Heart right ventricle (tissue), 16 donors: Measurements from ENCODE around the gene SMCO3. TPM values are rescaled to one million over a fixed set of nuclear protein-coding genes. Genes with fewer than 3 reads are reported as not detected.

Experiments
- ATAC-seq, 8 donors: fragments of 200-7000 bp; cut with Tn5 transposase; one replicate each; pipeline ENCODE4 v1.9.1; 2020; ENCODE audit warnings: mild to moderate bottlenecking in 8 of 8, moderate library complexity in 8 of 8, moderate number of reproducible peaks in 1 of 8
- DNase-seq, 2 donors: peaks; one replicate each; pipeline ENCODE4 v3.0.0-alpha.2; 2020
- H3K27ac ChIP-seq, 10 donors: fragments of 200-600 bp; sonication (generic) in 2 of 10; one replicate each; pipeline versions ENCODE4 v1.5.0 to v1.8.0; 2020 to 2022; ENCODE audit warnings: mild to moderate bottlenecking in 3 of 10
- H3K27me3 ChIP-seq, 7 donors: fragments of 200-600 bp; one replicate each; pipeline ENCODE4 v1.8.0; 2021 to 2022; ENCODE audit warnings: mild to moderate bottlenecking in 2 of 7
- H3K36me3 ChIP-seq, 9 donors: fragments of 200-600 bp; sonication (generic) in 1 of 9; one replicate each; pipeline versions ENCODE4 v1.5.0 to v1.8.0; 2020 to 2022; ENCODE audit warnings: mild to moderate bottlenecking in 2 of 9
- H3K4me1 ChIP-seq, 9 donors: fragments of 200-600 bp; sonication (generic) in 1 of 9; one replicate each; pipeline versions ENCODE4 v1.5.0 to v1.8.0; 2020 to 2022; ENCODE audit warnings: mild to moderate bottlenecking in 4 of 9
- H3K4me3 ChIP-seq, 10 donors: fragments of 200-600 bp; sonication (generic) in 2 of 10; one replicate each; pipeline versions ENCODE4 v1.5.0 to v1.8.0; 2020 to 2022; ENCODE audit warnings: mild to moderate bottlenecking in 7 of 10, moderate library complexity in 2 of 10
- H3K9me3 ChIP-seq, 11 donors: fragments of 200-600 bp in 10 of 11; sonication (generic) in 2 of 11; one replicate each; pipeline versions ENCODE4 v1.5.0 to v1.8.0; 2013 to 2022; ENCODE audit warnings: mild to moderate bottlenecking in 2 of 11, control low read depth in 1 of 11, moderate library complexity in 1 of 11
- CTCF ChIP-seq, 9 donors: fragments of 200-600 bp; sonication (generic) in 2 of 9; IDR thresholded peaks; one replicate each; pipeline versions ENCODE4 v1.5.0 to v1.8.0; 2021 to 2022; ENCODE audit warnings: antibody characterized with exemption in 9 of 9, mild to moderate bottlenecking in 5 of 9, moderate library complexity in 1 of 9
- WGBS, 2 donors: extraction: QIAGEN DNeasy Blood & Tissue Kit; methylation state at CpG; one replicate each; pipeline ENCODE4 v1.1.7; 2013; ENCODE audit warnings: inconsistent platforms in 1 of 2; 5-methylcytosine and 5-hydroxymethylcytosine counted together
- intact Hi-C, 10 donors: fragments of 100-400 bp; cut with DNase I; formaldehyde crosslinking; loops; one replicate each; pipeline versions ENCODE4 v1.11.1 to v1.14.2; 2022
- polyA plus RNA-seq, 2 donors: library from polyadenylated mRNA; stranded (reverse); fragments of 200-250 nt; gene quantifications; one replicate each; pipeline ENCODE4 v1.2.3, GENCODE V29; 2013
- total RNA-seq, 10 donors: library from RNA; stranded (reverse); fragmentation: NEBNext Ultra II Directional in 3 of 10; extraction: Animal tissue kit (Norgen Biotek cat#: 25700) in 3 of 10; gene quantifications; one replicate each; pipeline versions ENCODE4 v1.2.1 to v1.2.4, GENCODE V29; 2021 to 2023
- donor health status: Arrhythmogenic right ventricular cardiomyopathy.
- donor health status: ischemic (EF 13 %, LVEDD 7.1; RV severe dilation, severe dysfunction).
- donor health status: healthy with polysubstance abuse.
- donor health status: DM: no; HTN: yes; CAD: no.
- donor health status: DM: no; HTN: no; CAD: no.
- donor health status: ischemic (EF 25% LVEDD 6.9; RV normal size, moderate dysfunction).
- donor health status: ischemic (EF 25% LVEDD 5.7; RV mildly dilated, moderate dysfunction).
- donor health status: healthy.
- donor health status: DM: yes; HTN: yes; CAD: no.
- donor health status: Ischemic cardiomyopathy.
- donor health status: ischemic (EF 35%, LVEDD 5.7; RV mildly dilated, moderate dysfunction).
- donor health status: nonischemic (EF 11% LVEDD 7.7; RV severe dilation, severe dysfunction).
- donor health status: DM: yes; HTN: yes; CAD: no.
- donor health status: PGD.
- donor health status: ischemic (EF 29% LVEDD 5.4; RV normal size, mild dysfunction).
- donor health status: nonischemic (EF 23%, LVEDD 6.1; RV moderate dilation, normal function).

The SMCO3 gene
- total and polyA plus RNA-seq, 12 donors: 0.10 to 1.3 (median 0.12) TPM; not detected in 5

GRCh38 chr12:14774074-14774905 is 39.7 kb downstream of the SMCO3 start:
- DNase-seq (peak; percentile 91 to 96), ATAC-seq (peak; percentile 85 to 89 (median 88))
- intact Hi-C loops: loop anchor here in 4 of 10 donors (2.0 to 5.0 kb wide), 5 partner anchors 29 to 517 kb away; partner anchors contain the start of genes ART4 (in 3 of the 4), C12orf60 (in 3 of the 4), WBP11 (in 3 of the 4) and ATF7IP (in 1 of the 4)
- Histone ChIP-seq H3K27ac (peak overlapping the region; percentile 76 to 97 (median 94)), H3K4me1 (peaks cover 0 to 45% (median 15%) of the 10 kb centered on the region in 9 donors), H3K9me3 (no peaks in the 10 kb centered on the region), H3K27me3 (no peaks in the 10 kb centered on the region), H3K36me3 (no peaks in the 10 kb centered on the region), H3K4me3 (peak overlapping the region; percentile 76 to 93 (median 80))
- 0 to 2% methylated on average over 67 of the region's 67 CpGs for WGBS, 2 donors
- no peak for TF ChIP-seq CTCF (IDR thresholded peaks at IDR 0.05)

GRCh38 chr12:14773685-14774073 is 40.3 kb downstream of the SMCO3 start:
- Histone ChIP-seq H3K4me1 (peaks cover 4 to 51% (median 20%) of the 10 kb centered on the region in 9 donors), H3K9me3 (no peaks in the 10 kb centered on the region), H3K27ac (peak overlapping the region in 9 of 10 donors; percentile 0 to 97 (median 94)), H3K4me3 (peak overlapping the region; percentile 76 to 93 (median 80)), H3K27me3 (no peaks in the 10 kb centered on the region), H3K36me3 (no peaks in the 10 kb centered on the region)
- TF ChIP-seq CTCF (IDR thresholded peaks at IDR 0.05): no peak
- DNase-seq: no peak
- ATAC-seq: peak in 1 of 8 donors; percentile 0
- WGBS, 2 donors: 17% methylated on average over 16 of the region's 16 CpGs
- intact Hi-C loops: loop anchor here in 4 of 10 donors (2.0 to 5.0 kb wide), 5 partner anchors 29 to 516 kb away; partner anchors contain the start of genes ART4 (in 3 of the 4), C12orf60 (in 3 of the 4), WBP11 (in 3 of the 4) and ATF7IP (in 1 of the 4)

GRCh38 chr12:14772946-14773345 is 41.0 kb downstream of the SMCO3 start:
- 90 to 96% methylated on average over 5 of the region's 5 CpGs for WGBS, 2 donors
- H3K36me3 ChIP-seq: no peaks in the 10 kb centered on the region
- peaks cover 4 to 58% (median 21%) of the 10 kb centered on the region in 9 donors for H3K4me1 ChIP-seq
- H3K9me3 ChIP-seq: no peaks in the 10 kb centered on the region
- H3K27me3 ChIP-seq: no peaks in the 10 kb centered on the region
- no peak for TF ChIP-seq CTCF (IDR thresholded peaks at IDR 0.05)
- H3K4me3 ChIP-seq: peak overlapping the region in 1 of 10 donors; percentile 80
- intact Hi-C loops: loop anchor here in 3 of 10 donors (5.0 kb wide), 3 partner anchors 69 to 516 kb away; partner anchors contain the start of genes ART4 (in 2 of the 3) and ATF7IP (in 1 of the 3)
- no peak overlapping the region for H3K27ac ChIP-seq
- ATAC-seq (no peak), DNase-seq (no peak)

GRCh38 chr12:14771651-14772137 is 42.3 kb downstream of the SMCO3 start:
- H3K4me1 ChIP-seq: peaks cover 4 to 67% (median 25%) of the 10 kb centered on the region in 9 donors
- H3K9me3 ChIP-seq: peaks cover 0 to 3% (median 0%) of the 10 kb centered on the region in 11 donors
- WGBS, 2 donors: 38 to 42% methylated on average over 6 of the region's 6 CpGs
- peak overlapping the region in 8 of 10 donors; percentile 51 to 94 (median 73) for H3K4me3 ChIP-seq
- peak overlapping the region in 9 of 10 donors; percentile 89 to 98 (median 94) for H3K27ac ChIP-seq
- DNase-seq (no peak), ATAC-seq (no peak)
- peaks cover 0 to 12% (median 0%) of the 10 kb centered on the region in 9 donors for H3K36me3 ChIP-seq
- TF ChIP-seq CTCF (IDR thresholded peaks at IDR 0.05): no peak
- intact Hi-C loops: loop anchor here in 4 of 10 donors (2.0 to 5.0 kb wide), 4 partner anchors 71 to 514 kb away; partner anchors contain the start of genes ART4 (in 3 of the 4) and ATF7IP (in 1 of the 4)
- no peaks in the 10 kb centered on the region for H3K27me3 ChIP-seq
